ENCODE results near the gene CTRB1. TPM values are rescaled to one million over a fixed set of nuclear protein-coding genes. Genes with fewer than 3 reads are reported as not detected.

Gene CTRB1
- total RNA-seq, 6 donors from 2014 or later, result 5.1 to 11.3 TPM; not detected in 4

GRCh38 chr16:75250089-75250808, 31.5 kb downstream of the CTRB1 start:
- ATAC-seq (ENCODE audit: low FRiP score in 2 of 2), result peak in 1 of 2 donors; percentile 1
- H3K4me1 ChIP-seq, result peaks cover 86 to 91% (median 89%) of the 10 kb centered on the region in 4 donors
- H3K9me3 ChIP-seq, result no peaks in the 10 kb centered on the region
- TF ChIP-seq POLR2AphosphoS5 (IDR thresholded peaks at IDR 0.05), result no peak
- no peak for TF ChIP-seq POLR2A (IDR thresholded peaks at IDR 0.05)
- TF ChIP-seq EP300 (IDR thresholded peaks at IDR 0.05), result no peak
- TF ChIP-seq, protein P1, sequence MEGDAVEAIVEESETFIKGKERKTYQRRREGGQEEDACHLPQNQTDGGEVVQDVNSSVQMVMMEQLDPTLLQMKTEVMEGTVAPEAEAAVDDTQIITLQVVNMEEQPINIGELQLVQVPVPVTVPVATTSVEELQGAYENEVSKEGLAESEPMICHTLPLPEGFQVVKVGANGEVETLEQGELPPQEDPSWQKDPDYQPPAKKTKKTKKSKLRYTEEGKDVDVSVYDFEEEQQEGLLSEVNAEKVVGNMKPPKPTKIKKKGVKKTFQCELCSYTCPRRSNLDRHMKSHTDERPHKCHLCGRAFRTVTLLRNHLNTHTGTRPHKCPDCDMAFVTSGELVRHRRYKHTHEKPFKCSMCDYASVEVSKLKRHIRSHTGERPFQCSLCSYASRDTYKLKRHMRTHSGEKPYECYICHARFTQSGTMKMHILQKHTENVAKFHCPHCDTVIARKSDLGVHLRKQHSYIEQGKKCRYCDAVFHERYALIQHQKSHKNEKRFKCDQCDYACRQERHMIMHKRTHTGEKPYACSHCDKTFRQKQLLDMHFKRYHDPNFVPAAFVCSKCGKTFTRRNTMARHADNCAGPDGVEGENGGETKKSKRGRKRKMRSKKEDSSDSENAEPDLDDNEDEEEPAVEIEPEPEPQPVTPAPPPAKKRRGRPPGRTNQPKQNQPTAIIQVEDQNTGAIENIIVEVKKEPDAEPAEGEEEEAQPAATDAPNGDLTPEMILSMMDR (IDR thresholded peaks at IDR 0.05), result no peak
- H3K27me3 ChIP-seq, result peaks cover 0 to 6% (median 0%) of the 10 kb centered on the region in 4 donors
- peak in 1 of 2 donors; percentile 81 for DNase-seq
- H3K27ac ChIP-seq, result peak overlapping the region; percentile 80 to 95 (median 93)
- WGBS, 2 donors, result 2 to 6% methylated on average over 12 to 26 of the region's 29 CpGs
- no peaks in the 10 kb centered on the region for H3K36me3 ChIP-seq
- H3K4me3 ChIP-seq, result peak overlapping the region; percentile 56 to 87 (median 78)

DNA sequence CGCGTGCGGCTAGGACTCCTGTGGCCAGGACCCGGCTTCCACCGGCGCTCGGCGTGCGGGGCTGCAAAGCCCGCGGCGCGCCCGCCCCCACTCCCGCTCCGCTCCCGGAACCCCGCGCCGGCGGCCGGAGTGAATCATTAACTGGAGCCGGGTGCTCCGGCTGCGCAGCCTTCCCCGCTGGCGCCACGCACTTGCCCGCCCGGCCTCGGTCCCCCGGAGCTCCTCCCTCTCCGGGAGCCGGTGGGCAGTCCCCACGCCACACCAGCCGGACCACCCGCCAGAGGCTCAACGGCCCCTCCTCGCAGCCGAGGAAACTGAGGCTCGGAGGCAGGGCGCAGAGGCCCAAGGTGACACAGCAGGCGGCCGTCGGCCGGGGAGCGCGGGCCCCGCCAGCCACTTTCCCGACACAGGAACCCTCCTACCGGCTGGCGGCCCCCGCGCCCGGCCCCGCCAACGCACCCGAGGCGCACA, 32.1 kb downstream of the CTRB1 start:
- Histone ChIP-seq H3K4me3 (peak overlapping the region; percentile 56 to 87 (median 78)), H3K27ac (peak overlapping the region; percentile 80 to 95 (median 93)), H3K9me3 (no peaks in the 10 kb centered on the region), H3K36me3 (no peaks in the 10 kb centered on the region), H3K27me3 (peaks cover 0 to 6% (median 0%) of the 10 kb centered on the region in 4 donors), H3K4me1 (peaks cover 86 to 91% (median 89%) of the 10 kb centered on the region in 4 donors)
- 2% methylated on average over 11 to 30 of the region's 59 CpGs for WGBS, 2 donors
- peak in 1 of 2 donors; percentile 58 for ATAC-seq (ENCODE audit: low FRiP score in 2 of 2)
- TF ChIP-seq, protein P1 (IDR thresholded peaks at IDR 0.05), result no peak
- peak in 1 of 2 donors; percentile 92 for DNase-seq

DNA sequence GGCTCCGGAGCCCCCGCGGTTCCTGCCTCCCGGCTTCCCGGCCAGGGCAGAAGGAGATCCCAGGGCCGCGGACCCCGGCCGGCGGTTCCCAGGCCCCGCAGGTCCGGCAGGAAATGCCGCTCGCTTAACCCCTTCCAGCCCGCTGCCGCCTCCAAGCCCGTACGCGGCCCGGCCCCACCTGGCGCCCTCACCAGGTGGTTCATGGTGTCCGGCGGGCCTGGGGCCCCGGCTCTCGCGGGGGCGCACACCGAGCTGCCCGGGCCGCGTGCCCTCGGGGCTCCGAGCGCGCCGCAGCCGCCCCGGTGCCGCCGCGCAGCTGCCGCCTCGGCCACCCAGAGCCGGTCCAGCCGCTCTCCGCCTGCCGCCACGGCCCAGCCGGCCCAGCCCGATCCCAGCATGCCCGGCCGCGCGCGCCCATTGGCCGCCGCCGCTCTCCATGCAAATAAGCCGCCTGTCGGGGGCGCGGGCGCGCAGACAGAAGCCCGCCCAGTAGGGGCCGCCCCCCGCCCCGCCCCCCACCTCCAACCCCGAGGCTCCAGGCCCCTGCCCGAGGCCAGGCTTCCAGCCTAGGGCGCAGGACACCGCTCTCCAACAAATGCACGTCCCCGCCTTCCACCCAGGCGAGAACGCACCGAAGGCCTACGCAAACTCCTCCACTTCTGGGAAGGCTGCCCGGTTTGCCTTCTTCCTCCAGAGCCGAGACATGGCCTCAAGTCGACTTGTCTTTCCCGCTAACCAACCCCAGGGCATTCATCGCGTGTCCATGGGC, 32.7 kb downstream of the CTRB1 start, which contains the start of gene BCAR1:
Gene BCAR1 (minus strand): TSS at position 345 of the 769 bp plus-strand sequence. CDS start 142 bp downstream, at position 203.
- DNase-seq (peak; percentile 89 to 97), ATAC-seq (ENCODE audit: low FRiP score in 2 of 2) (peak; percentile 68 to 85)
- Histone ChIP-seq H3K36me3 (no peaks in the 10 kb centered on the region), H3K9me3 (no peaks in the 10 kb centered on the region), H3K27ac (peak within 1 kb of the TSS; percentile 80 to 95 (median 93)), H3K4me3 (peak within 1 kb of the TSS; percentile 56 to 87 (median 78)), H3K27me3 (peaks cover 0 to 6% (median 0%) of the 10 kb centered on the region in 4 donors), H3K4me1 (peaks cover 86 to 91% (median 89%) of the 10 kb centered on the region in 4 donors)
- TF ChIP-seq POLR2AphosphoS5 (IDR thresholded peaks at IDR 0.05) (peak in 1 of 2 donors; percentile 61), POLR2A (IDR thresholded peaks at IDR 0.05) (peak in 3 of 4 donors; percentile 43 to 56 (median 46)), EP300 (IDR thresholded peaks at IDR 0.05) (no peak)
- TF ChIP-seq, protein P1 (IDR thresholded peaks at IDR 0.05), result peak in 1 of 6 experiments; percentile 36
- WGBS, 2 donors, result 0 to 3% methylated on average over 9 to 24 of the region's 84 CpGs

GRCh38 chr16:75252049-75252864, 33.5 kb downstream of the CTRB1 start:
- 61 to 76% methylated on average over 17 to 24 of the region's 24 CpGs for WGBS, 2 donors
- Histone ChIP-seq H3K9me3 (no peaks in the 10 kb centered on the region), H3K4me3 (peak overlapping the region in 3 of 4 donors; percentile 76 to 87 (median 81)), H3K27ac (peak overlapping the region; percentile 80 to 95 (median 90)), H3K36me3 (no peaks in the 10 kb centered on the region), H3K4me1 (peaks cover 86 to 91% (median 89%) of the 10 kb centered on the region in 4 donors), H3K27me3 (peaks cover 0 to 6% (median 0%) of the 10 kb centered on the region in 4 donors)
- DNase-seq, result no peak
- no peak for ATAC-seq (ENCODE audit: low FRiP score in 2 of 2)
- TF ChIP-seq POLR2A (IDR thresholded peaks at IDR 0.05) (no peak), POLR2AphosphoS5 (IDR thresholded peaks at IDR 0.05) (no peak), EP300 (IDR thresholded peaks at IDR 0.05) (no peak)
- TF ChIP-seq, protein P1 (IDR thresholded peaks at IDR 0.05), result no peak

Measured in upper lobe of left lung (tissue), 6 donors.